Measurements from ENCODE around the gene ALPK1. TPM values are rescaled to one million over a fixed set of nuclear protein-coding genes. Genes with fewer than 3 reads are reported as not detected.

The ALPK1 gene
- total and polyA plus RNA-seq, 2 donors (not counting 1 experiment from before 2014, with no cell fraction given): 5.5 to 27.2 TPM

- H3K27me3 Mint-ChIP-seq: no peaks in the 10 kb centered on the region
- Histone ChIP-seq H3K9ac (ENCODE audit: low read length) (no peak overlapping the region), H3K4me1 (ENCODE audit: control insufficient read depth in 2 of 2, insufficient read depth in 2 of 2, low read length in 2 of 2) (peaks cover 0 to 8% of the 10 kb centered on the region in 2 donors), H3K27me3 (replicated peaks in 1 of 4; ENCODE audit: control extremely low read depth in 1 of 4, control insufficient read depth in 3 of 4, insufficient read depth in 4 of 4, low read length in 3 of 4) (no peaks in the 10 kb centered on the region), H3K9me3 (ENCODE audit: control extremely low read depth in 1 of 3, control insufficient read depth in 2 of 3, insufficient read depth in 1 of 3, low read length in 2 of 3) (no peaks in the 10 kb centered on the region), H3K36me3 (replicated peaks in 1 of 2; ENCODE audit: control extremely low read depth in 1 of 2, control insufficient read depth in 1 of 2, extremely low read depth in 1 of 2, insufficient read depth in 2 of 2, low read length in 1 of 2) (peaks cover 0 to 3% of the 10 kb centered on the region in 2 experiments), H3K4me2 (replicated peaks; ENCODE audit: low read depth, low read length, poor library complexity, severe bottlenecking) (peak overlapping the region; percentile 38), H2AFZ (ENCODE audit: insufficient read depth, low read depth, low read length, poor library complexity, severe bottlenecking) (peak overlapping the region; percentile 41), H3K79me2 (ENCODE audit: control insufficient read depth, insufficient read depth, low read length) (peaks cover 13% of the 10 kb centered on the region), H3K4me3 (ENCODE audit: control extremely low read depth in 1 of 5, extremely low read depth in 1 of 5, insufficient read depth in 1 of 5, low read depth in 2 of 5, low read length in 4 of 5) (no peak overlapping the region), H3K27ac (ENCODE audit: low read length in 2 of 2) (peak overlapping the region in 1 of 2 donors; percentile 46), H4K20me1 (ENCODE audit: control insufficient read depth, insufficient read depth, low read length, poor library complexity, severe bottlenecking) (no peaks in the 10 kb centered on the region)
- ChIA-PET CTCF (interaction anchor here (1.1 kb wide), 1 partner anchor 21 kb away, joined by 3 read pairs; no protein-coding TSS in a partner anchor), POLR2A (no interaction called here)
- no peaks in the 10 kb centered on the region for H3K9me3 Mint-ChIP-seq (ENCODE audit: insufficient read depth)
- ATAC-seq (ENCODE audit: low read depth) (no peak), DNase-seq (peak; percentile 29)
- TF ChIP-seq CTCF (IDR thresholded peaks at IDR 0.05) (no peak), EZH2 (IDR thresholded peaks at IDR 0.05; ENCODE audit: borderline replicate concordance, insufficient read depth, low read depth, low read length, poor library complexity, severe bottlenecking) (no peak)
- H3K27ac Mint-ChIP-seq: no peak overlapping the region
- no CpG with 5 or more reads among the region's 2 CpGs for WGBS (ENCODE audit: insufficient coverage)
- H3K4me1 Mint-ChIP-seq: peaks cover 5% of the 10 kb centered on the region
- intact Hi-C loops (cut with micrococcal nuclease): no loop called here
- no peak overlapping the region for H3K4me3 Mint-ChIP-seq
Observed at GRCh38 chr4:112253382-112254000, 43.7 kb upstream of the ALPK1 start.

GRCh38 chr4:112257098-112257497 is 40.1 kb upstream of the ALPK1 start:
- no peak for ATAC-seq (ENCODE audit: low read depth)
- no peaks in the 10 kb centered on the region for H4K20me1 ChIP-seq (ENCODE audit: control insufficient read depth, insufficient read depth, low read length, poor library complexity, severe bottlenecking)
- intact Hi-C loops (cut with micrococcal nuclease): no loop called here
- no peak overlapping the region for H2AFZ ChIP-seq (ENCODE audit: insufficient read depth, low read depth, low read length, poor library complexity, severe bottlenecking)
- H3K27ac ChIP-seq (ENCODE audit: low read length in 2 of 2): no peak overlapping the region
- H3K36me3 ChIP-seq (replicated peaks in 1 of 2; ENCODE audit: control extremely low read depth in 1 of 2, control insufficient read depth in 1 of 2, extremely low read depth in 1 of 2, insufficient read depth in 2 of 2, low read length in 1 of 2): peaks cover 0 to 14% of the 10 kb centered on the region in 2 experiments
- H3K4me1 ChIP-seq (ENCODE audit: control insufficient read depth in 2 of 2, insufficient read depth in 2 of 2, low read length in 2 of 2): peaks cover 0 to 8% of the 10 kb centered on the region in 2 donors
- DNase-seq: no peak
- Mint-ChIP-seq H3K9me3 (ENCODE audit: insufficient read depth) (no peaks in the 10 kb centered on the region), H3K4me1 (peaks cover 5% of the 10 kb centered on the region), H3K27ac (no peak overlapping the region), H3K27me3 (no peaks in the 10 kb centered on the region), H3K4me3 (no peak overlapping the region)
- no peaks in the 10 kb centered on the region for H3K79me2 ChIP-seq (ENCODE audit: control insufficient read depth, insufficient read depth, low read length)
- H3K4me3 ChIP-seq (ENCODE audit: control extremely low read depth in 1 of 5, extremely low read depth in 1 of 5, insufficient read depth in 1 of 5, low read depth in 2 of 5, low read length in 4 of 5): no peak overlapping the region
- no peak overlapping the region for H3K9ac ChIP-seq (ENCODE audit: low read length)
- H3K9me3 ChIP-seq (ENCODE audit: control extremely low read depth in 1 of 3, control insufficient read depth in 2 of 3, insufficient read depth in 1 of 3, low read length in 2 of 3): no peaks in the 10 kb centered on the region
- no peaks in the 10 kb centered on the region for H3K27me3 ChIP-seq (replicated peaks in 1 of 4; ENCODE audit: control extremely low read depth in 1 of 4, control insufficient read depth in 3 of 4, insufficient read depth in 4 of 4, low read length in 3 of 4)
- POLR2A ChIA-PET: no interaction called here
- TF ChIP-seq EZH2 (IDR thresholded peaks at IDR 0.05; ENCODE audit: borderline replicate concordance, insufficient read depth, low read depth, low read length, poor library complexity, severe bottlenecking): no peak
- CTCF ChIA-PET: interaction anchor here (0.9 to 1.0 kb wide), 4 partner anchors 21 to 126 kb away, joined by 3 read pairs; no protein-coding TSS in a partner anchor
- no peak overlapping the region for H3K4me2 ChIP-seq (replicated peaks; ENCODE audit: low read depth, low read length, poor library complexity, severe bottlenecking)
- WGBS (ENCODE audit: insufficient coverage): 100% methylated on average over 2 of the region's 2 CpGs
